Measurements from ENCODE around the gene ITPR3.

Gene ITPR3

DNA sequence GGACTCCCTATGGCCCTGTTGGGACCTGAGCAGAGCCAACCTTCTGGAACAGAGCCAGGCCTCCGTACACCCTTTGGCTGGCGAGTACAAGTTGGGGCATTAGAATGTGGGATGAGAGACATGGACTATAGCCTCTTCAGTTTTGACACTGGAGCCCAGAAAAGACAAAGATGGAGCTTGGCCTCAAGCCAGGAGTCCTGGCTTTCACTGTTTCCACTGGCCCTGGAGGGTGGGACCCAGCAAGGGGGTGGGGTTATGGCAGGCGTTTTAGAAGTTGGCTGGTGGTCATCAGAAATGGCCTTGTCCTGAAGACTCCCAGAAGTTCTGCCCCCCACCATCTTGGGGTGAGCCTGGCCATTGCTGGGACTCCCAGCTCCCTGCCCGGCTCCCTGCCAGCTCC lies 21.8 kb downstream of the ITPR3 start:
- TF ChIP-seq CTCF (IDR thresholded peaks at IDR 0.05) = no peak
- H3K27ac ChIP-seq = no peak overlapping the region
- no peak overlapping the region for H3K4me3 ChIP-seq
- no peak for DNase-seq (ENCODE audit: low spot score)

- Histone ChIP-seq H3K27ac (no peak overlapping the region), H3K4me3 (no peak overlapping the region)
- no peak for DNase-seq (ENCODE audit: low spot score)
- TF ChIP-seq CTCF (IDR thresholded peaks at IDR 0.05) = no peak
These were observed 30.3 kb downstream of the ITPR3 start for GRCh38 chr6:33651403-33651802.

GRCh38 chr6:33652002-33652401 lies 30.9 kb downstream of the ITPR3 start:
- Histone ChIP-seq H3K27ac (no peak overlapping the region), H3K4me3 (no peak overlapping the region)
- no peak for DNase-seq (ENCODE audit: low spot score)

DNA sequence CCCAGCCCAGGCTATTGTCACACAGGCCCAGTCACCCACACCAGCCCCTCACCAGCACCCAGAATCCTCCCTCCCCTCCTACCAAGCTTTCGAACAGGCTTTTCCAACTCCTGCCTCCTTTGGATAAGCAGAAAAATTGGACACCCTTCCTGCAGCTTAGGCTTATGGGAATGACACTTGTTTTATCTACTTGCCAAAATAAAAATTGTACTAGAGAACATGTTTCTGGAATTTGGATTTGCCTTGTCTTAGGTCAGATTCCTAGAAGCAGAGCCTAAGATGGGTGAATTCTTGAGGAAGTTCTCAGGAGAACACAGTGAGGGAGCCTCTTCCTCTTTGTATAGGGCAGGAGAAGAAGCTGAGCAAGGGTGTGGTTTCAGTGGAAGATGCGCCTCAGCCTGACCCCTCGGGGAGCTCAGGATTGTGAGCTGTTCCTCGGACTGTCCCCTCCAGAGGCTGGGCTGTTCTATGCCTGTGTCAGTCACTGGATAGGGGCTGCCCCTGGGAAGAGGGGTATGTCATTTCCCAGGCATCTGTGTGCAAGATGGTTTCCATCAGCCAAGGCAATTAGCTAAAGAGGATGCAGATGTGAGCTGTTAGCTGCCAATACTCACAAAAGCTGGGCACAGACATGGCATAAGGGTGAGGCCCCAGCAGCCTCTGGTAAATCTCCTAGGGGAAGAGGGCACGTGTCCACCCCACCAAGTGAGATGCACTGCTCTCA lies 33.9 kb downstream of the ITPR3 start:
- TF ChIP-seq CTCF (IDR thresholded peaks at IDR 0.05) = no peak
- no peak for DNase-seq (ENCODE audit: low spot score)
- no peak overlapping the region for H3K4me3 ChIP-seq
- no peak overlapping the region for H3K27ac ChIP-seq

More at GRCh38 chr6:33652002-33652401, 30.9 kb downstream of the ITPR3 start:
- TF ChIP-seq CTCF (IDR thresholded peaks at IDR 0.05) = no peak

GRCh38 chr6:33656844-33657243 lies 35.7 kb downstream of the ITPR3 start:
- Histone ChIP-seq H3K27ac (no peak overlapping the region), H3K4me3 (no peak overlapping the region)
- no peak for TF ChIP-seq CTCF (IDR thresholded peaks at IDR 0.05)
- DNase-seq (ENCODE audit: low spot score) = no peak

DNA sequence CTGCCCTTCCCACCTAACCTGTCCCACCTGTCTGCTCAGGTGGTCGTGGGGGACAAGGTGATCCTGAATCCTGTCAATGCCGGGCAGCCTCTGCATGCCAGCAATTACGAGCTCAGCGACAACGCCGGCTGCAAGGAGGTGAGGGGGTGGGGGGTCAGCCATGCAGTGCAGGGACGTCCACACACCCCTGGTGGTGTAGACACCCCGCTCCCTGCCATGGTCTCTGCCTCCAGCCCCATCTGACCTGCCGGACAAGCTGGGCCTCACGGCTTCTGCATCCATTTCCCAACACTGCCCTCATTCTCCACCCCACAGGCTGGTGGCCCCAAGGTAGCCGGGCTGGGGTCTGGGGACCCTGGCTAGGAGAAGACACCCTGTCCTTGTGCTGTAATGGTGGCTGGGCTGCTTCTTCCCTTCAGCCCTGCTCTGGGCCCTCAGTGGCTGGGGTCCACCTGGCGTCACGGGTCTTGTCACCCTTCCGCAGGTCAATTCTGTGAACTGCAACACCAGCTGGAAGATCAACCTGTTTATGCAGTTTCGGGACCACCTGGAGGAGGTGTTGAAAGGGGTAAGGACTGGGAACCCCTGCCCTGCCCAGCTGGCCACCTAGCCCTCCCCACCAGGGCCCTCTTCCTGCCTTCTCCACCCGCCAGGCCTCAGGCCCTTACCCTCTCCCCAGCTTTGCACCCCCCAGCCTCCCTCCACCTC lies 38.0 kb downstream of the ITPR3 start:
- H3K4me3 ChIP-seq = no peak overlapping the region
- no peak overlapping the region for H3K27ac ChIP-seq
- TF ChIP-seq CTCF (IDR thresholded peaks at IDR 0.05) = no peak
- DNase-seq (ENCODE audit: low spot score) = no peak

DNA sequence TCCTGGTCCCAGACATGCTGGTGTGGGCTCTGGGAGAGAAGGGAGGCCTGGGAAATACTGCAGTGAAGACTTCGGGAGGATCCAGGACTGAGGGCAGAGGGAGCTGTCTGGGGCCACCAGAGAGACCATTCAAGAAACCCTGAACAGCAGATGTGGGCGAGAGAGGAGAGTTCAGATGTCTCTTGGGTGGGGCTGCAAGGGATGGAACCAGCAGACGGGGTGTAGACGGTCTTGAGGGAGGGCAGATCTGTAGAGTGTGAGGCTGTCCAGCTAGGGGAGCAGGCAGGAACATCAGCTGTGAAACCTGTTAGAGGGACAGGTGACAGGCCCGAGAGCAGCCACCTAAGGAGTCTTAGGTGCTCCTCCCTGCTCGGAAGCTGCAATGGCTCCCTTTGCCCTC lies 38.9 kb downstream of the ITPR3 start:
- DNase-seq (ENCODE audit: low spot score) = no peak
- no peak for TF ChIP-seq CTCF (IDR thresholded peaks at IDR 0.05)
- Histone ChIP-seq H3K27ac (no peak overlapping the region), H3K4me3 (no peak overlapping the region)
